Peyer's patch (tissue), 4 donors: ENCODE data around the gene SLC2A14.
"Not testable (repeated sequence)": the region's sequence is repeated elsewhere in the genome, so short reads cannot be mapped to it uniquely, and the experiment has no call there.

Source experiments
- POLR2A ChIP-seq, 2 donors: fragments of 450-650 bp; IDR thresholded peaks; one replicate each; pipeline ENCODE4 v1.5.1; 2017; ENCODE audit warnings: antibody characterized with exemption in 2 of 2, mild to moderate bottlenecking in 2 of 2, moderate library complexity in 2 of 2
- TF ChIP-seq, protein P1 (sequence below), 6 experiments: fragments of 450-650 bp in 4 of 6; fragments of 200-600 bp in 2 of 6; sonication (generic) in 1 of 6; IDR thresholded peaks; one replicate each; pipeline ENCODE4 v1.5.1; 2017 to 2019; ENCODE audit warnings: antibody characterized with exemption in 6 of 6, mild to moderate bottlenecking in 3 of 6, moderate library complexity in 1 of 6

DNA sequence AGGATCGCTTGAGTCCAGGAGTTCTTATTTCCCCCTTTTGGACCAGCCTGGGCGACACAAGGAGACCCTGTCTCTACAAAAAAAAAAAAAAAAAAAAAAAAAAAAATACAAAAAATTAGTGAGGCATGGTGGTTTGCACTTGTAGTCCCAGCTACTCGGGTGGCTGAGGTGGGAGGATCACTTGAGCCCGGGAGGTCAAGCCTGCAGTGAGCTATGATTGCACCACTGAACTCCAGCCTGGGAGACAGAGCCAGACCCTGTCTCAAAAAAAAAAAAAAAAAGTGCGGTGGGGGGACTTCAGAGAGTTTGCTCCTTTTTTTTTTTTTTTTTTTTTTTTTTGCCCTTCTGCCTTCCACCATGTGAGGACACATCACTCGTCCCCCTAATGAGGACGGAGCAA, 32.9 kb downstream of the SLC2A14 start:
- TF ChIP-seq, protein P1, sequence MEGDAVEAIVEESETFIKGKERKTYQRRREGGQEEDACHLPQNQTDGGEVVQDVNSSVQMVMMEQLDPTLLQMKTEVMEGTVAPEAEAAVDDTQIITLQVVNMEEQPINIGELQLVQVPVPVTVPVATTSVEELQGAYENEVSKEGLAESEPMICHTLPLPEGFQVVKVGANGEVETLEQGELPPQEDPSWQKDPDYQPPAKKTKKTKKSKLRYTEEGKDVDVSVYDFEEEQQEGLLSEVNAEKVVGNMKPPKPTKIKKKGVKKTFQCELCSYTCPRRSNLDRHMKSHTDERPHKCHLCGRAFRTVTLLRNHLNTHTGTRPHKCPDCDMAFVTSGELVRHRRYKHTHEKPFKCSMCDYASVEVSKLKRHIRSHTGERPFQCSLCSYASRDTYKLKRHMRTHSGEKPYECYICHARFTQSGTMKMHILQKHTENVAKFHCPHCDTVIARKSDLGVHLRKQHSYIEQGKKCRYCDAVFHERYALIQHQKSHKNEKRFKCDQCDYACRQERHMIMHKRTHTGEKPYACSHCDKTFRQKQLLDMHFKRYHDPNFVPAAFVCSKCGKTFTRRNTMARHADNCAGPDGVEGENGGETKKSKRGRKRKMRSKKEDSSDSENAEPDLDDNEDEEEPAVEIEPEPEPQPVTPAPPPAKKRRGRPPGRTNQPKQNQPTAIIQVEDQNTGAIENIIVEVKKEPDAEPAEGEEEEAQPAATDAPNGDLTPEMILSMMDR (IDR thresholded peaks at IDR 0.05) = not testable (repeated sequence)
- TF ChIP-seq POLR2A (IDR thresholded peaks at IDR 0.05) = not testable (repeated sequence)
